ENCODE data around the gene PTAFR. TPM values are rescaled to one million over a fixed set of nuclear protein-coding genes. Genes with fewer than 3 reads are reported as not detected.

The PTAFR gene
- total and polyA plus RNA-seq, 12 donors, result 0.72 to 11.7 (median 6.4) TPM

GRCh38 chr1:28119556-28119955 lies 56.9 kb downstream of the PTAFR start:
- DNase-seq, result no peak
- no peak overlapping the region for H3K4me3 ChIP-seq
- intact Hi-C loops (cut with DNase I), result no loop called here
- no peaks in the 10 kb centered on the region for H3K4me1 ChIP-seq (replicated peaks in 1 of 2)
- no peaks in the 10 kb centered on the region for H3K9me3 ChIP-seq (replicated peaks in 1 of 3)
- H3K27me3 ChIP-seq, result no peaks in the 10 kb centered on the region
- TF ChIP-seq POLR2A (IDR thresholded peaks at IDR 0.05) (no peak), CTCF (IDR thresholded peaks at IDR 0.05) (no peak)
- WGBS, 4 donors, result 86 to 90% (median 89%) methylated on average over 8 of the region's 8 CpGs
- H3K36me3 ChIP-seq (replicated peaks in 1 of 2), result no peaks in the 10 kb centered on the region
- no peak overlapping the region for H3K27ac ChIP-seq

- intact Hi-C loops (cut with DNase I), result no loop called here
- no peaks in the 10 kb centered on the region for H3K9me3 ChIP-seq (replicated peaks in 1 of 3)
- DNase-seq, result no peak
- H3K27ac ChIP-seq, result no peak overlapping the region
- no peaks in the 10 kb centered on the region for H3K27me3 ChIP-seq
- H3K4me1 ChIP-seq (replicated peaks in 1 of 2), result no peaks in the 10 kb centered on the region
- no peak for TF ChIP-seq POLR2A (IDR thresholded peaks at IDR 0.05)
- TF ChIP-seq CTCF (IDR thresholded peaks at IDR 0.05), result no peak
- no peaks in the 10 kb centered on the region for H3K36me3 ChIP-seq (replicated peaks in 1 of 2)
- H3K4me3 ChIP-seq, result no peak overlapping the region
- 73 to 81% (median 77%) methylated on average over 5 of the region's 5 CpGs for WGBS, 4 donors
Measured at GRCh38 chr1:28118640-28119307, 57.7 kb downstream of the PTAFR start.

GRCh38 chr1:28115267-28115666 lies 61.2 kb downstream of the PTAFR start:
- Histone ChIP-seq H3K4me3 (no peak overlapping the region), H3K4me1 (replicated peaks in 1 of 2) (no peaks in the 10 kb centered on the region), H3K9me3 (replicated peaks in 1 of 3) (no peaks in the 10 kb centered on the region), H3K36me3 (replicated peaks in 1 of 2) (no peaks in the 10 kb centered on the region), H3K27me3 (no peaks in the 10 kb centered on the region), H3K27ac (no peak overlapping the region)
- DNase-seq, result peak in 4 of 7 donors; percentile 32 to 61 (median 42)
- intact Hi-C loops (cut with DNase I), result no loop called here
- TF ChIP-seq POLR2A (IDR thresholded peaks at IDR 0.05) (no peak), CTCF (IDR thresholded peaks at IDR 0.05) (no peak)
- 41 to 48% (median 46%) methylated on average over 4 of the region's 4 CpGs for WGBS, 4 donors

GRCh38 chr1:28114844-28115243 lies 61.6 kb downstream of the PTAFR start:
- no peak overlapping the region for H3K27ac ChIP-seq
- no peaks in the 10 kb centered on the region for H3K9me3 ChIP-seq (replicated peaks in 1 of 3)
- no peaks in the 10 kb centered on the region for H3K36me3 ChIP-seq (replicated peaks in 1 of 2)
- no peak overlapping the region for H3K4me3 ChIP-seq
- H3K27me3 ChIP-seq, result no peaks in the 10 kb centered on the region
- no peak for TF ChIP-seq CTCF (IDR thresholded peaks at IDR 0.05)
- TF ChIP-seq POLR2A (IDR thresholded peaks at IDR 0.05), result no peak
- H3K4me1 ChIP-seq (replicated peaks in 1 of 2), result no peaks in the 10 kb centered on the region
- DNase-seq, result no peak
- WGBS, 4 donors, result 73 to 88% (median 82%) methylated on average over 2 of the region's 2 CpGs
- intact Hi-C loops (cut with DNase I), result no loop called here
